HL-60 (cell line): ENCODE measurements around the gene LRRC3.

Experiments used
- DNase-seq, 2 experiments: peaks; one replicate each; pipeline ENCODE4 v3.0.0-alpha.2; 2010 to 2020; ENCODE audit warnings: low read depth in 1 of 2, low spot score in 1 of 2
- H3K27ac ChIP-seq: fragments of 250-450 bp; sonication (Bioruptor Pico); replicated peaks from 2 replicates; pipeline ENCODE4 v1.5.1; 2020; ENCODE audit warnings: mild to moderate bottlenecking, moderate library complexity
- H3K27me3 ChIP-seq: fragments of 250-450 bp; sonication (Bioruptor Pico); 2 replicates; pipeline ENCODE4 v1.5.1; 2021; ENCODE audit warnings: mild to moderate bottlenecking, moderate library complexity; ENCODE audit not compliant: insufficient read depth, poor library complexity, severe bottlenecking
- H3K4me3 ChIP-seq: replicated peaks from 2 replicates; pipeline ENCODE4 v1.5.1; 2011; ENCODE audit warnings: mild to moderate bottlenecking, control low read depth, low read length; ENCODE audit not compliant: insufficient read depth
- CTCF ChIP-seq: IDR thresholded peaks from one replicate; pipeline ENCODE4 v1.5.1; 2011; ENCODE audit warnings: low read length, control low read depth, inconsistent platforms; ENCODE audit not compliant: insufficient read depth
- GABPA ChIP-seq: IDR thresholded peaks from 2 replicates; pipeline ENCODE4 v1.6.1; 2012; ENCODE audit warnings: low read depth
- POLR2AphosphoS5 ChIP-seq: IDR thresholded peaks from 2 replicates; pipeline ENCODE4 v1.6.1; 2012; ENCODE audit warnings: low read depth
- REST ChIP-seq: IDR thresholded peaks from 2 replicates; pipeline ENCODE4 v1.6.1; 2012; ENCODE audit warnings: low read depth; ENCODE audit not compliant: insufficient replicate concordance
- SPI1 ChIP-seq: IDR thresholded peaks from 2 replicates; pipeline ENCODE4 v1.6.1; 2012; ENCODE audit warnings: low read depth, mild to moderate bottlenecking, borderline replicate concordance

LRRC3 gene

GRCh38 chr21:44426663-44427191 lies 28.6 kb upstream of the LRRC3 start:
- no peak for DNase-seq
- TF ChIP-seq POLR2AphosphoS5: no peak
- Histone ChIP-seq H3K27me3 (no peaks in the 10 kb centered on the region), H3K27ac (no peak overlapping the region), H3K4me3 (no peak overlapping the region)

GRCh38 chr21:44427241-44428120 lies 27.8 kb upstream of the LRRC3 start:
- Histone ChIP-seq H3K4me3 (no peak overlapping the region), H3K27ac (no peak overlapping the region), H3K27me3 (no peaks in the 10 kb centered on the region)
- TF ChIP-seq GABPA (no peak), POLR2AphosphoS5 (no peak), REST (no peak), SPI1 (no peak)
- DNase-seq: no peak

- Histone ChIP-seq H3K27ac (no peak overlapping the region), H3K4me3 (no peak overlapping the region), H3K27me3 (no peaks in the 10 kb centered on the region)
- TF ChIP-seq POLR2AphosphoS5 (peak; percentile 23; the same call in 1 of the 2 replicates), GABPA (no peak), CTCF (no peak), SPI1 (no peak), REST (no peak)
- peak; percentile 50 to 54 for DNase-seq
Observed at GRCh38 chr21:44428281-44428960, 26.9 kb upstream of the LRRC3 start.

- TF ChIP-seq CTCF: no peak
- TF ChIP-seq REST: no peak
- no peak for TF ChIP-seq SPI1
- TF ChIP-seq POLR2AphosphoS5: no peak
- TF ChIP-seq GABPA: no peak
- Histone ChIP-seq H3K4me3 (no peak overlapping the region), H3K27me3 (no peaks in the 10 kb centered on the region), H3K27ac (no peak overlapping the region)
- DNase-seq: no peak
Observed at GRCh38 chr21:44429894-44430293, 25.4 kb upstream of the LRRC3 start.
